K562 (cell line): Measurements from ENCODE around the gene MAPKAPK2. TPM values are rescaled to one million over a fixed set of nuclear protein-coding genes. Genes with fewer than 3 reads are reported as not detected.

Experiments used
- ARHGAP35 ChIP-seq: fragments of 450-650 bp; IDR thresholded peaks from 2 replicates; pipeline ENCODE4 v1.6.1; 2018; ENCODE audit not compliant: partially characterized antibody
- ATF7 ChIP-seq: fragments of 450-650 bp; IDR thresholded peaks from 2 replicates; pipeline ENCODE4 v1.7.1; 2014; ENCODE audit warnings: mild to moderate bottlenecking, moderate library complexity
- BACH1 ChIP-seq: fragments of 200-800 bp; sonication (Bioruptor generic); IDR thresholded peaks from 2 replicates; pipeline ENCODE4 v1.6.1; 2016; ENCODE audit warnings: missing genetic modification characterization, missing compliant biosample characterization
- ILF3 ChIP-seq: fragments of 450-650 bp; IDR thresholded peaks from 2 replicates; pipeline ENCODE4 v1.6.1; 2018; ENCODE audit warnings: antibody characterized with exemption, mild to moderate bottlenecking, moderate library complexity, borderline replicate concordance
- JUNB ChIP-seq: fragments of 450-650 bp; formaldehyde crosslinking; conservative IDR thresholded peaks from 2 replicates; pipeline ENCODE4 v1.4.0; 2020; ENCODE audit warnings: mild to moderate bottlenecking
- POLR2AphosphoS2 ChIP-seq: IDR thresholded peaks from 2 replicates; pipeline ENCODE4 v1.6.1; 2012; ENCODE audit warnings: low read length, improper control_type of control experiment
- POLR2G ChIP-seq: fragments of 200-400 bp; formaldehyde crosslinking; IDR thresholded peaks from 2 replicates; pipeline ENCODE4 v1.6.1; 2017; ENCODE audit warnings: low read depth, mild to moderate bottlenecking, antibody characterized with exemption, low read length, moderate library complexity
- TCFL5 ChIP-seq: fragments of 250-450 bp; sonication (Bioruptor Pico); conservative IDR thresholded peaks from 2 replicates; pipeline ENCODE4 v1.6.1; 2021; ENCODE audit warnings: mild to moderate bottlenecking, moderate library complexity, matching md5 sums
- XRCC3 ChIP-seq: fragments of 450-650 bp; IDR thresholded peaks from 2 replicates; pipeline ENCODE4 v1.6.1; 2017; ENCODE audit warnings: mild to moderate bottlenecking, moderate library complexity
- XRCC5 ChIP-seq: fragments of 200-400 bp; formaldehyde crosslinking; IDR thresholded peaks from 2 replicates; pipeline ENCODE4 v1.6.1; 2017; ENCODE audit warnings: low read depth, mild to moderate bottlenecking, low read length
- ZNF239 ChIP-seq: fragments of 250-450 bp; sonication (Bioruptor Pico); IDR thresholded peaks from 2 replicates; pipeline ENCODE4 v1.4.0; 2020; ENCODE audit warnings: mild to moderate bottlenecking
- ZNF274 ChIP-seq: IDR thresholded peaks from 2 replicates; pipeline ENCODE4 v1.6.1; 2011; ENCODE audit warnings: low read depth, mild to moderate bottlenecking, low read length, moderate library complexity, borderline replicate concordance
- polyA plus RNA-seq, 8 experiments: library from polyadenylated mRNA; depleted of rRNA in 4 of 8; stranded (reverse) in 5 of 8; unstranded in 3 of 8; fragments of >200 nt; fragmentation: Nextera tagmentation in 2 of 8; fragmentation: Illumina TruSeq in 1 of 8; extraction: Ambion mirVana in 2 of 8; extraction: Trizol in 1 of 8; gene quantifications; 2 replicates each; pipeline versions ENCODE4 v1.2.1 to v1.2.3, GENCODE V29; 2011 to 2014; ENCODE audit warnings: inconsistent platforms in 1 of 8, missing spikeins in 1 of 8
- total RNA-seq, 7 experiments: library from RNA; depleted of rRNA in 6 of 7; stranded (reverse); fragments of >200 nt in 6 of 7; fragmentation: Illumina TruSeq in 2 of 7; extraction: Trizol in 2 of 7; gene quantifications; 2 replicates each; pipeline versions ENCODE4 v1.2.1 to v1.2.3, GENCODE V29; 2011 to 2021; ENCODE audit warnings: low replicate concordance in 1 of 7
- TF ChIP-seq, protein P1 (sequence below): fragments of 250-450 bp; sonication (Bioruptor Pico); IDR thresholded peaks from 2 replicates; pipeline ENCODE4 v1.4.0; 2020; ENCODE audit warnings: mild to moderate bottlenecking, moderate library complexity
- TF ChIP-seq, protein P2 (sequence below): fragments of 250-450 bp; sonication (Bioruptor Pico); IDR thresholded peaks from 2 replicates; pipeline ENCODE4 v1.8.0; 2022; ENCODE audit warnings: moderate library complexity, mild to moderate bottlenecking, inconsistent platforms
- TF ChIP-seq, protein P3 (sequence below): sonication (generic); formaldehyde crosslinking; IDR thresholded peaks from 2 replicates; pipeline ENCODE4 v1.8.0; 2022; ENCODE audit warnings: mild to moderate bottlenecking, low read depth, missing genetic modification reagents

MAPKAPK2 gene
- total and polyA plus RNA-seq, 9 of the 15 experiments (the other 6 are each of a cell fraction or from before 2014, with no cell fraction given) = 0.63 to 94.2 (median 52.1) TPM

DNA sequence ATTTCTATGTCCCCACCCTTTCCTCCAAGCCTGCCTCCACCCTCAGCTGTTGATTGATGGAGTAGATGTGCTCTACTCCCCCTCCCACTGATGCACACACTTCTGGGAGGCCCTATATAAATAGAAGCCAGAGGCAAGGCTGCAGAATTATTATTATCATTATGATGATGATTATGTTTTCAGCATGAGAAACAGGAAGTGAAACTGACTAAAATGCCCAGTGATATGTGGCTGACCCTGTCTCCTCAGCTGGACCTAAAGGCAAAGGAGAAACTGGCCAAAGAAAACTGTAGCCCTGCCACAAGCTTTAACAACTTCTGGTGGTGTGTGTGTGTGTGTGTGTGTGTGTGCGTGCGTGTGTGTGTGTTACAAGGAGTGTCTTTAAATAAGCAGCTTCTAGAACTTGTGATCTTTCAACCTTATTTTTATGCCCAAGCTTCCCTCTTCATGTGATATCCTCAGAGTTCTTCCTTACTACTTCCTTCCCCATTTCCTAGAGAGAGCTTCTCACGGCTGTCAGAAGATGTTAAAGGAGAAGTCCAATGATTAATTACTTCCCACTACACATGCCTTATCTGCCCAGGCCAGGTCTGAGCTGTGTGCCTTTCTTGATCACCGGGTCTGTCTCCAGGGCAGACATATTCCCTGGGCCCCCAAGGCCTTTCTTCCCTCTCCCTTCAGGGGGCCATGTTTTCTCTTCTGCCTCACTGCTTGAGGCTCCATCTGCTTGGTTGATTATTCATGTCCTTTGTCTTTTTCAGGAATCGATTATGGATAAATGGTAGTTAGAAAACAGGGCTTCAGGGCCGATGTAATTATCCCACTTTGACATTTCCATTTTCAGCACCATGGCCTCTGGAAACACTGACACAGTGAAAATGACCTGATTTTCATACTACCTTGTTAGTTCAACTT is 11.6 kb upstream of the MAPKAPK2 start (continued):
- TF ChIP-seq, protein P1, sequence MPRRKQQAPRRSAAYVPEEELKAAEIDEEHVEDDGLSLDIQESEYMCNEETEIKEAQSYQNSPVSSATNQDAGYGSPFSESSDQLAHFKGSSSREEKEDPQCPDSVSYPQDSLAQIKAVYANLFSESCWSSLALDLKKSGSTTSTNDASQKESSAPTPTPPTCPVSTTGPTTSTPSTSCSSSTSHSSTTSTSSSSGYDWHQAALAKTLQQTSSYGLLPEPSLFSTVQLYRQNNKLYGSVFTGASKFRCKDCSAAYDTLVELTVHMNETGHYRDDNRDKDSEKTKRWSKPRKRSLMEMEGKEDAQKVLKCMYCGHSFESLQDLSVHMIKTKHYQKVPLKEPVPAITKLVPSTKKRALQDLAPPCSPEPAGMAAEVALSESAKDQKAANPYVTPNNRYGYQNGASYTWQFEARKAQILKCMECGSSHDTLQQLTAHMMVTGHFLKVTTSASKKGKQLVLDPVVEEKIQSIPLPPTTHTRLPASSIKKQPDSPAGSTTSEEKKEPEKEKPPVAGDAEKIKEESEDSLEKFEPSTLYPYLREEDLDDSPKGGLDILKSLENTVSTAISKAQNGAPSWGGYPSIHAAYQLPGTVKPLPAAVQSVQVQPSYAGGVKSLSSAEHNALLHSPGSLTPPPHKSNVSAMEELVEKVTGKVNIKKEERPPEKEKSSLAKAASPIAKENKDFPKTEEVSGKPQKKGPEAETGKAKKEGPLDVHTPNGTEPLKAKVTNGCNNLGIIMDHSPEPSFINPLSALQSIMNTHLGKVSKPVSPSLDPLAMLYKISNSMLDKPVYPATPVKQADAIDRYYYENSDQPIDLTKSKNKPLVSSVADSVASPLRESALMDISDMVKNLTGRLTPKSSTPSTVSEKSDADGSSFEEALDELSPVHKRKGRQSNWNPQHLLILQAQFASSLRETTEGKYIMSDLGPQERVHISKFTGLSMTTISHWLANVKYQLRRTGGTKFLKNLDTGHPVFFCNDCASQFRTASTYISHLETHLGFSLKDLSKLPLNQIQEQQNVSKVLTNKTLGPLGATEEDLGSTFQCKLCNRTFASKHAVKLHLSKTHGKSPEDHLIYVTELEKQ (CRISPR knock-in tag) = no peak
- TF ChIP-seq ZNF274 (no peak), POLR2G (no peak), TCFL5 (CRISPR knock-in tag) (peak; percentile 5; the same call in 1 of the 2 replicates), BACH1 (no peak), ILF3 (peak; percentile 85; the same call in 1 of the 2 replicates), JUNB (no peak), ARHGAP35 (peak; percentile 63), XRCC3 (no peak), XRCC5 (peak; percentile 20; the same call in 1 of the 2 replicates), POLR2AphosphoS2 (no peak), ATF7 (peak; percentile 89), ZNF239 (CRISPR knock-in tag) (peak; percentile 73)
- TF ChIP-seq, protein P2, sequence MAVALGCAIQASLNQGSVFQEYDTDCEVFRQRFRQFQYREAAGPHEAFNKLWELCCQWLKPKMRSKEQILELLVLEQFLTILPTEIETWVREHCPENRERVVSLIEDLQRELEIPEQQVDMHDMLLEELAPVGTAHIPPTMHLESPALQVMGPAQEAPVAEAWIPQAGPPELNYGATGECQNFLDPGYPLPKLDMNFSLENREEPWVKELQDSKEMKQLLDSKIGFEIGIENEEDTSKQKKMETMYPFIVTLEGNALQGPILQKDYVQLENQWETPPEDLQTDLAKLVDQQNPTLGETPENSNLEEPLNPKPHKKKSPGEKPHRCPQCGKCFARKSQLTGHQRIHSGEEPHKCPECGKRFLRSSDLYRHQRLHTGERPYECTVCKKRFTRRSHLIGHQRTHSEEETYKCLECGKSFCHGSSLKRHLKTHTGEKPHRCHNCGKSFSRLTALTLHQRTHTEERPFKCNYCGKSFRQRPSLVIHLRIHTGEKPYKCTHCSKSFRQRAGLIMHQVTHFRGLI (CRISPR knock-in tag) = 0 out of 2 replicates have a peak, but pooled peaks have one; percentile 51
- TF ChIP-seq, protein P3, sequence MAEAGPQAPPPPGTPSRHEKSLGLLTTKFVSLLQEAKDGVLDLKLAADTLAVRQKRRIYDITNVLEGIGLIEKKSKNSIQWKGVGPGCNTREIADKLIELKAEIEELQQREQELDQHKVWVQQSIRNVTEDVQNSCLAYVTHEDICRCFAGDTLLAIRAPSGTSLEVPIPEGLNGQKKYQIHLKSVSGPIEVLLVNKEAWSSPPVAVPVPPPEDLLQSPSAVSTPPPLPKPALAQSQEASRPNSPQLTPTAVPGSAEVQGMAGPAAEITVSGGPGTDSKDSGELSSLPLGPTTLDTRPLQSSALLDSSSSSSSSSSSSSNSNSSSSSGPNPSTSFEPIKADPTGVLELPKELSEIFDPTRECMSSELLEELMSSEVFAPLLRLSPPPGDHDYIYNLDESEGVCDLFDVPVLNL (CRISPR knock-in tag) = no peak
